Hepatocyte (in vitro differentiated cells): ENCODE measurements around the gene ZNF207. TPM values are rescaled to one million over a fixed set of nuclear protein-coding genes. Genes with fewer than 3 reads are reported as not detected.
"Not testable (repeated sequence)": the region's sequence is repeated elsewhere in the genome, so short reads cannot be mapped to it uniquely, and the experiment has no call there.

Source experiments
- DNase-seq: peaks from one replicate; pipeline ENCODE4 v3.0.0-alpha.2; 2016; ENCODE audit warnings: low spot score
- H2AFZ ChIP-seq: fragments of 200-600 bp; sonication (generic); 2 replicates; pipeline ENCODE4 v1.6.0; 2016; ENCODE audit warnings: antibody characterized with exemption, mild to moderate bottlenecking
- H3K27ac ChIP-seq: fragments of 200-600 bp; sonication (generic); 2 replicates; pipeline ENCODE4 v1.5.1; 2016; ENCODE audit warnings: mild to moderate bottlenecking
- H3K27me3 ChIP-seq: fragments of 200-600 bp; sonication (generic); 2 replicates; pipeline ENCODE4 v1.6.1; 2016
- H3K36me3 ChIP-seq: fragments of 200-600 bp; sonication (generic); replicated peaks from 2 replicates; pipeline ENCODE4 v1.5.1; 2016; ENCODE audit warnings: low read depth; ENCODE audit not compliant: insufficient read depth
- H3K4me1 ChIP-seq: fragments of 200-600 bp; sonication (generic); 2 replicates; pipeline ENCODE4 v1.5.1; 2016; ENCODE audit warnings: mild to moderate bottlenecking, moderate library complexity; ENCODE audit not compliant: insufficient read depth
- H3K4me2 ChIP-seq: fragments of 200-600 bp; sonication (generic); 2 replicates; pipeline ENCODE4 v1.6.0; 2016
- H3K4me3 ChIP-seq: fragments of 200-600 bp; sonication (generic); 2 replicates; pipeline ENCODE4 v1.5.1; 2016; ENCODE audit warnings: mild to moderate bottlenecking
- H3K79me2 ChIP-seq: fragments of 200-600 bp; sonication (generic); 2 replicates; pipeline ENCODE4 v1.6.0; 2017; ENCODE audit warnings: mild to moderate bottlenecking
- H3K9me2 ChIP-seq: fragments of 200-600 bp; sonication (generic); replicated peaks from 2 replicates; pipeline ENCODE4 v1.6.0; 2017; ENCODE audit warnings: mild to moderate bottlenecking; ENCODE audit not compliant: insufficient read depth
- H3K9me3 ChIP-seq: fragments of 200-600 bp; sonication (generic); 2 replicates; pipeline ENCODE4 v1.5.1; 2016; ENCODE audit warnings: low read depth, mild to moderate bottlenecking
- H4K20me1 ChIP-seq: fragments of 200-600 bp; sonication (generic); 2 replicates; pipeline ENCODE4 v1.6.0; 2016; ENCODE audit warnings: mild to moderate bottlenecking; ENCODE audit not compliant: insufficient read depth, poor library complexity, severe bottlenecking
- CTCF ChIP-seq: fragments of 200-600 bp; sonication (generic); IDR thresholded peaks from 2 replicates; pipeline ENCODE4 v1.5.1; 2016; ENCODE audit warnings: antibody characterized with exemption, mild to moderate bottlenecking; ENCODE audit not compliant: poor library complexity
- EZH2 ChIP-seq: fragments of 200-600 bp; sonication (generic); IDR thresholded peaks from 2 replicates; pipeline ENCODE4 v1.6.1; 2016; ENCODE audit warnings: antibody characterized with exemption, mild to moderate bottlenecking, borderline replicate concordance
- EZH2phosphoT487 ChIP-seq: fragments of 200-600 bp; sonication (generic); IDR thresholded peaks from one replicate; pipeline ENCODE4 v1.6.1; 2018; ENCODE audit warnings: antibody characterized with exemption, mild to moderate bottlenecking, low read depth, moderate library complexity; ENCODE audit not compliant: unreplicated experiment, severe bottlenecking
- WGBS: methylation state at CpG from one replicate; pipeline ENCODE4 v1.1.6; 2016; ENCODE audit warnings: low lambda C conversion rate; ENCODE audit errors: missing lambda C conversion rate; 5-methylcytosine and 5-hydroxymethylcytosine counted together
- polyA plus RNA-seq: library from polyadenylated mRNA; unstranded; fragments of >200 nt; fragmentation: Nextera tagmentation; extraction: Ambion mirVana; gene quantifications from 2 replicates; pipeline ENCODE4 v1.2.1, GENCODE V29; 2016
- total RNA-seq: library from RNA; depleted of rRNA; stranded (reverse); fragments of >200 nt; gene quantifications from 2 replicates; pipeline ENCODE4 v1.2.3, GENCODE V29; 2014

ZNF207 gene
- total and polyA plus RNA-seq, 2 experiments from 2014 or later, result 137 to 138 TPM

GRCh38 chr17:32396343-32396742 is 46.4 kb downstream of the ZNF207 start:
- Histone ChIP-seq H3K4me2 (no peak overlapping the region), H3K36me3 (no peaks in the 10 kb centered on the region), H3K9me2 (no peaks in the 10 kb centered on the region), H3K79me2 (no peaks in the 10 kb centered on the region), H3K4me1 (peaks cover 4% of the 10 kb centered on the region), H3K9me3 (no peaks in the 10 kb centered on the region), H4K20me1 (no peaks in the 10 kb centered on the region), H3K27me3 (no peaks in the 10 kb centered on the region), H2AFZ (no peak overlapping the region), H3K27ac (peak overlapping the region; percentile 27), H3K4me3 (no peak overlapping the region)
- TF ChIP-seq CTCF (no peak), EZH2 (no peak), EZH2phosphoT487 (no peak)
- peak; percentile 58 for DNase-seq
- WGBS, result 77% methylated on average over 5 of the region's 5 CpGs

GRCh38 chr17:32398946-32399345 is 49.0 kb downstream of the ZNF207 start:
- Histone ChIP-seq H3K36me3 (no peaks in the 10 kb centered on the region), H2AFZ (no peak overlapping the region), H3K9me2 (no peaks in the 10 kb centered on the region), H3K27me3 (no peaks in the 10 kb centered on the region), H3K27ac (no peak overlapping the region), H3K79me2 (no peaks in the 10 kb centered on the region), H3K4me1 (peaks cover 4% of the 10 kb centered on the region), H3K4me3 (no peak overlapping the region), H4K20me1 (no peaks in the 10 kb centered on the region), H3K9me3 (no peaks in the 10 kb centered on the region), H3K4me2 (no peak overlapping the region)
- TF ChIP-seq EZH2phosphoT487, result no peak
- TF ChIP-seq CTCF, result no peak
- TF ChIP-seq EZH2, result no peak
- no peak for DNase-seq

GRCh38 chr17:32410085-32410484 is 60.1 kb downstream of the ZNF207 start:
- not testable (repeated sequence) for H3K4me3 ChIP-seq, H3K9me3 ChIP-seq, H3K27me3 ChIP-seq, H3K4me2 ChIP-seq, H4K20me1 ChIP-seq, H3K4me1 ChIP-seq, DNase-seq, H2AFZ ChIP-seq, H3K9me2 ChIP-seq, H3K79me2 ChIP-seq, H3K36me3 ChIP-seq, H3K27ac ChIP-seq
- 97% methylated on average over 3 of the region's 3 CpGs for WGBS

DNA sequence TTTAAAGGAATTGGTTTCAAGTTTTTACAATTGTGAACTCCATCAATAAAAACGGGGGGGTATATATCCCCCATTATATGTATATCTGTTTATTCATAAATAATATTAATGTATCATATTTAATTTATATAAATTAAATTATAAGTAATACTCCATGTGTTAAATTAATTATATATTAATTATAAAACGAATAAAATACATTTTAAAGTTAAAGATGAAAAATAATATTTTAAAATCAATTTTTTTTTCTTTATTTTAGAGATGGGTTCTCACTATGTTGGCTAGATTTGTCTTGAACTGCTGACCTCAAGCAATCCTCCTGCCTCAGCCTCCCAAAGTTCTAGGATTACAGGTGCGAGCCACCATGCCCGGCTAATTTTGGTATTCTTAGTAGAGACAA is 76.9 kb downstream of the ZNF207 start:
- Histone ChIP-seq H2AFZ (no peak overlapping the region), H4K20me1 (no peaks in the 10 kb centered on the region), H3K27me3 (no peaks in the 10 kb centered on the region), H3K79me2 (no peaks in the 10 kb centered on the region), H3K4me3 (no peak overlapping the region), H3K36me3 (no peaks in the 10 kb centered on the region), H3K9me2 (no peaks in the 10 kb centered on the region), H3K9me3 (no peaks in the 10 kb centered on the region), H3K4me1 (no peaks in the 10 kb centered on the region), H3K27ac (no peak overlapping the region), H3K4me2 (no peak overlapping the region)
- TF ChIP-seq EZH2 (no peak), EZH2phosphoT487 (no peak), CTCF (no peak)
- 73% methylated on average over 4 of the region's 4 CpGs for WGBS
- DNase-seq, result no peak
